ENCODE measurements around the gene C19orf38. TPM values are rescaled to one million over a fixed set of nuclear protein-coding genes. Genes with fewer than 3 reads are reported as not detected.
"Not testable (repeated sequence)": the region's sequence is repeated elsewhere in the genome, so short reads cannot be mapped to it uniquely, and the experiment has no call there.

The C19orf38 gene
- total RNA-seq, 1 donor from 2014 or later = 0.96 TPM

DNA sequence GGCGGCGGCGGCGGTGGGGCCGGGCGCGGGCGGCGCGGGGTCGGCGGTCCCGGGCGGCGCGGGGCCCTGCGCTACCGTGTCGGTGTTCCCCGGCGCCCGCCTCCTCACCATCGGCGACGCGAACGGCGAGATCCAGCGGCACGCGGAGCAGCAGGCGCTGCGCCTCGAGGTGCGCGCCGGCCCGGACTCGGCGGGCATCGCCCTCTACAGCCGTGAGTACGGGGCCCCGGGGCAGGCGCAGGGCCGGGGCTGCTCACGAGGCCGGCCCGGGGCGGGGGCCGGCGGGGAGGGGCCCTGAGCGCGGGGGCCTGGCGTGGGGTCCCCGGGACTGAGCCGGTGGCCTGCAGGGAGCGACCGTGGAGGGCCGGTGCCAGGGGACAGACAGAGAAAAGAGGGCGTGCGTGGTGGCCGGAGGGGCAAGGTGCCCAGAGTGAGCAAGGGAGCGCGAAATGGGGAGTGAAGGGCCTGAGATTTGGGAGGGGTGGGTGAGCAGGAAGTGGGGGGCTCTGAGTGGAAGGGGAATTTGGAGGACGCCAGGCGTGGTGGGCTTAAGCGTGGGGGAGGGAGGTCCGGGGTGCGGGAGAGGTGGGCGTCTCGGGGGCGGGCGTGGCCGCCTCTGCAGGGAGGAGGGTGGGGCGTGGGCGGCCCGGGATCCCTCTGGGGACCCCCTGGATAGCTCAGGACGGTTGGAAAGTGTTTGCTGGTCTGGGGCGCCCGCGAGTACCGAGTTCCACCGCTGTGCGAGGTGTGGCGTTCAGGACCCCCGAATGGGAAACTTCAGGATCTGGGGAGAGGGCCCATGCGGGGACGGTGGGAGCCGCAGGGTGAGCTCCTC lies 23.7 kb downstream of the C19orf38 start:
- ATAC-seq = no peak
- DNase-seq (ENCODE audit: low spot score) = peak; percentile 70

DNA sequence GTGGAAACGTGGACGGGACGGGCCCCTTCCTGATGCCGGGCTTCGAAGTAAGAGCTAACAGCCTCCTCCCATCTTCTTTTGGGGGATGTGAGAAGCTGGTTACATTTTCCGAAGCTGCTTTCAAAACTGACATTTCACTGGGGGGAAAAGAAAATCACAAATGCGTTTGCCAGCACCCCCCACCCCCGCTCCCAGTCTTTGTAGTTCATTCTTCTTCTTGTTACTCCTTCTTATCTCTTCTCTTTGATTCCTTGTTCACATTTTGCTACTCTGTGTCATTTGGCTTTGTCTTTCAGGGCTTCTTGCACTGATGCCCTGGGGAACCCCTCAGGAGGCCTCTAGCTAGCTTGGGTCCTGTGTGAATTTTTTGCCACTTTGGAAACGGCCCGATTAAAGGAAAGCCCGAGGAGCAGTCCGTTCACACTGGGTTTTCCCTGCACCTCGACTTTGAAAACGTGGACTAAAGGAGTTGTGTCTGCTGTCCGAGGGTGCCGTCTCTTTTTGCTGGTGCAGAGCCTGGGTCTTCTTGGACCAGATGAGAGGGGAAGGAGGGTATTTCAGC lies 24.4 kb downstream of the C19orf38 start:
- DNase-seq (ENCODE audit: low spot score) (no peak), ATAC-seq (no peak)

DNA sequence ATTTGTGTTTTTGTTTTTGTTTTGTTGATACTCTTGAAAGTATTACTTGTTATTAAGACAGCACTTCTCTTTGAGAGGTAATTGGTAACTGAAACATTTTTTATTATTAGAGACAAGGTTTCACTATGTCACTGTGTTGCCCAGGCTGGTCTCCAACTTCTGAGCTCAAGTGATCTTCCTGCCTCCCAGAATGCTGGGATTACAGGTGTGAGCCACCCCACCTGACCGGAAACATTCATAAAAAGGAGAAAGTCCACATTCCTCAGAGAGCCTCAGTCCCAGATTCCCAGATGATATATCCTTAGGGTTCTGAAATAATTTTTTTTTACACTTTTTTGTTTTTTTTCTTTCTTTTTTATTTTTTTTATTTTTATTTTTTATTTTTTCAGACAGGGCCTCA lies 25.8 kb downstream of the C19orf38 start:
- DNase-seq (ENCODE audit: low spot score) = no peak
- no peak for ATAC-seq

DNA sequence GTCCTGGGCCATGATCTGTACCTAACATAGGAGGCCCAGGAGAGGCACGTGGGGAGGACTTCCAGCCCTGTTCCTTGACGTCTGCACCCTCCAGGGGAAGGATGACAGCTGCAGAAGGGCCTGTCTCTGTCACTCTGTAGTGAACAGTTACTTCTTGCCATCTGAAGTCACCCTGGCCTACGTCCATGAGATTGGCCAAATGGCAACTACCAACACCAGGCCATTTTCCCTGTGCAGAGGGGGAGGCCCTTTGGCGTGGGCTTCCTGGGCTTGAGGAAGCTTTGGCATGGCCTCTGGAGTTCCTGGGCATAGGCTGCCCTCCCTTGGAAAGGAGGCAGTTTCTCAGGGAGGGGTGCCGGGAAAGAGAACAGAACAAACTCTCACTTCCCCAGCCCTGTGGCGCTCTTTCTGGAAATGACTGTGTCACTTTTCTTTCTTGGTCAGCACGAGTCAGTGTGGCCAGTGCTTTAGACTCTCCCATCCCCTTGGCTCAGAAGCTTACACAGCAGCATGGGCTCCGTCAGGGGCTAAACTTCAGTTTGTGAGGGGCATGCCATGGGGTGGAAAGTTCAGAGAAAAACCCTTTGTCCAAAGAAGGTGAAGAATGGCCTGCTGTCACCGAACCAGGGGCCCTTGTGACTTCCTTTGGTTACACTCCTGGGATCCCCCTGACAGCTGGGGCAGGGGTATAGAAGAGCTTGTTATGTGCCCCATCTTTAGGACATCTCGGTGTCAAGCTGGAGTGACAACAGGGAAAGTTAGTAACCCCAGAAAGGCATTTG lies 28.4 kb downstream of the C19orf38 start:
- ATAC-seq (no peak), DNase-seq (ENCODE audit: low spot score) (no peak)

DNA sequence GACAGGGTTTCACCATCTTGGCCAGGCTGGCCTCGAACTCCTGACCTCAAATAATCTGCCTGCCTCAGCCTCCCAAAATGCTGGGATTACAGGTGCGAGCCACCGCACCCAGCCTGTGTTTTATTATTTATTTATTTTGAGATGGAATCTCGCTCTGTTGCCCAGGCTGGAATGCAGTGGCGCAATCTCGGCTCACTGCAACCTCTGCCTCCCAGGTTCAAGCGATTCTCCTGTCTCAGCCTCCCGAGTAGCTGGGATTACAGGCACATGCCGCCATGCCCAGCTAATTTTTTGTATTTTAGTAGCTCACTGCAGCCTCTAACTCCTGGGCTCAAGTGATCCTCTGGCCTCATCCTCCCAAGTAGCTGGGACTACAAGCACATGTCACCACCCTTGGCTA lies 29.4 kb downstream of the C19orf38 start:
- DNase-seq (ENCODE audit: low spot score); ATAC-seq: not testable (repeated sequence)

DNA sequence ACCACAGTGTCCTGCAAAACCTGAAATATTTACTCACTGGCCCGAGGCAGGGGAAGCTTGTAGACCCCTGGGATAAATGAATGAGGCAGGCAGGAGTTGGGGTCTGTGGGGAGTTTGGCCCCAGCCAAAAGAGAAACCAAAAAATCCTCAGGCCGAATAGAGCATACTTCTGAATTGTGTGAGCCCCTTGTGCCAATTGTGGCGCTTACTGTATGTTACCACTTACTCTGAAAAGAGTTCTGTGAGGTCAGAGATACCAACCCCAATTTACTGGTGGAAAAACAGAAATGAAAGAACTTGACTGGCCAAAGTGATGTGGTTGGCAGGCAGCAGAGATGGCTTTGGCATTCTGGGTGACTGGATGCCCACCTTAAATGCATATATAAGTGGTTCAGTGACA lies 30.0 kb downstream of the C19orf38 start:
- DNase-seq (ENCODE audit: low spot score) (no peak), ATAC-seq (no peak)

DNA sequence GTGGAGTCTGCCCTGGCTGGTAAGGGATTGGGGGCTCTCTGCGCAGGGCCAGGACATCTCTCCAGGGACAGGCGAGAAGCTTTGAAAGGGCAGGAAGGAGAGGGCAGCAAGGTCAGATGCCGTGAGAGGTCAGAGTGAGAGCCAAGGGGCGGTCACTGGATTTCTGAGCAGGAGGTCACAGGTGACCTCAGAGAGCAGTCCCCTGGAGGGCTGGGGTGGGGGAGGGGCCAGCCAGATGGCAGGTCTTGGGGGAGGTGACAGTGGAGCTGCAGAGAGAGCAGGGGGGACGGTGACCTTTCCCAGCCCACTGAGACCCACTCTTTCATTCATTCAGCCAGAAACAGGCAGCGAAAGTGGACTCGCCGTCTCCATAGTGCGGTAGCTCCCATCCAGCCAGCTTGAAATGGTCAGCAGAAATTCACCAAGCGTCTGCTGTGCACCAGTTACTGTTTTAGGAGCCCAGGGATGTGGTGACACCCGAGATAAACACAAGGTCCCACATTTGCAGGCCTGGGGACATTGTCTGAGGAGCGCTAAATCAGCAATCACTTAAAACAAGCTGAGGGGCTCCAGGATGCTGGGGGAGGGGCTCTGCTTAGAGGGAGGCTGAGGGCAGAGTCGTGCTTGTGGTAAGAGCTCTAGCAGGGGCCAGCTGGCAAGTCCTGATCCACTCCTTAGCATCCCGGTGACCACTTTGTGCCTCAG lies 33.3 kb downstream of the C19orf38 start:
- DNase-seq (ENCODE audit: low spot score) = peak; percentile 64
- ATAC-seq = peak; percentile 69

DNA sequence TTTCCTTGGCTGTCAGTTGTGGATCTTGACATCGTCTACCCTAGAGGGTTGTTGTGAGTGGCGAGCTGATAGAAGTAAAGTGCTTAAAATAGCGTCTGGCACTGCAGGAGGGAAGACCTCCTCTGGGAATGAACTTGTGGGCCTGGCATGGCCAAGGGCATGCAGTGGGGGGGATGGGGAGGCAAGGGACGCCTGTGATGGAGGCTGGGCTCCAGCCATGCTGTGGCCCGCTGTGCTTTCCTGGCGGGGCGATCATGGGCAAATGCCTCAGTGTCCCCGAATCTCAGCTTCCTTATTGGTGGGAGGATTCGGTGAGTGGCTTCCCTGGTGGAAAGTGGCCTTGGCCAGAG lies 33.9 kb downstream of the C19orf38 start:
- ATAC-seq (no peak), DNase-seq (ENCODE audit: low spot score) (no peak)

DNA sequence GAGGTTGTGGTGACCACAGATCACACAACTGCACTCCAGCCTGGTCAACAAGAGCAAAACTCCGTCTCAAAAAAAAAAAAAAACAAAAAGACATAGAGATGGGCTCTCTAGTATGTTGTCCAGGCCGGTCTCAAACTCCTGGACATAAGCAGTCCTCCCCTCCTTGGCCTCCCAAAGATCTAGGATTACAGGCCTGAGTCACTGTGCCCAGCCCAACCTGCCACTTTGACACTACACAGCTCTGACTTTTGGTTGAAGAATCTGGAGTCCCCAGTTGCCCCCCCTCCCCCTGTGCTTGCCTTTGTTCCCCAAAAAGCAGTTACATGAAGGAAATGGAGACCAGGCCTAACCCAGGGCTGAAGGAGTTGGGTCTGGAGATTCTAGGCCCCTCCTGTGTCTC lies 36.1 kb downstream of the C19orf38 start:
- ATAC-seq (no peak), DNase-seq (ENCODE audit: low spot score) (no peak)

DNA sequence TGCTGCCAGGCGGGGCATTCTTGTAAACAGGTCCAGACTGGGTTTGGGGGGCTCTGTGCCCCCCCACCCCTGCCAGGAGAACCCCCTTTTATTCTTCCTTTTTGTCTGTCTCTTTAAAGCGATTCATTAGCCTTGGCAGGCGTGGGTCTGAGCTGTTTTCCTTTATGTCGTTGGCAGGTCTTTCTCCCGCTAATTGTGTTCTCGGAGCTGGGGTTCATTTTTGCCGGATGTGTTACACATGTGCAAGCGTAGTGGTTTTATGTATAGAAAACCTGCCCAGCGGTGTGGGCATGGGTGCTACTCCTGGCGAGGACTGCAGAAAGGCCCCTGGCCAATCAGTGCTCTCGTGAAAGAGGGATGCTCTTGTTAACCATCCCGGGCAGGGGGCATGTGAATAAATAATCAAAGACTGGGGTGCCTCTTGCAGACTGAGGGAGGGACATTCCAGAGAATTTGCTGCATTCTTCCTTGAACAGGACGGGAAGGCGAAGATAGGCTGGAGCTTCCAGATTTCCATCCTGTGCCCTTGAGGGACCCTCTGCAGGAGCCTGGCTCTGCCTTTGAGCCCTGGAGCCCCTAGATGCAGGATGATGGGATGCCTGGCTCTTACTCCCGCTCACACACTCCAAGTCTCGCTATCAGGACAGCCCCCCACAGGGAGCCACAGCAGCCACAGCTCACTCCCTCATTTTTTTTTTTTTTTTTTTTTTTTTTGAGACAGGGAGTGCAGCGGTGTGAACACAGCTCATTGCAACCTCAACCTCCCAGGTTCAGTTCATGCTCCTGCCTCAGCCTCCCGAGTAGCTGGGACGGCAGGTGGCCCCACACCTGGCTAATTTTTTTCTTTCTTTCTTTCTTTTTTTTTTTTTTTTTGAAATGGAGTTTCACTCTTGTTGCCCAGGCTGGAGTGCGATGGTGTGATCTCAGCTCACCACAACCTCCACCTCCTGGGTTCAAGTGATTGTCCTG lies 37.3 kb downstream of the C19orf38 start:
- DNase-seq (ENCODE audit: low spot score) (no peak), ATAC-seq (no peak)

DNA sequence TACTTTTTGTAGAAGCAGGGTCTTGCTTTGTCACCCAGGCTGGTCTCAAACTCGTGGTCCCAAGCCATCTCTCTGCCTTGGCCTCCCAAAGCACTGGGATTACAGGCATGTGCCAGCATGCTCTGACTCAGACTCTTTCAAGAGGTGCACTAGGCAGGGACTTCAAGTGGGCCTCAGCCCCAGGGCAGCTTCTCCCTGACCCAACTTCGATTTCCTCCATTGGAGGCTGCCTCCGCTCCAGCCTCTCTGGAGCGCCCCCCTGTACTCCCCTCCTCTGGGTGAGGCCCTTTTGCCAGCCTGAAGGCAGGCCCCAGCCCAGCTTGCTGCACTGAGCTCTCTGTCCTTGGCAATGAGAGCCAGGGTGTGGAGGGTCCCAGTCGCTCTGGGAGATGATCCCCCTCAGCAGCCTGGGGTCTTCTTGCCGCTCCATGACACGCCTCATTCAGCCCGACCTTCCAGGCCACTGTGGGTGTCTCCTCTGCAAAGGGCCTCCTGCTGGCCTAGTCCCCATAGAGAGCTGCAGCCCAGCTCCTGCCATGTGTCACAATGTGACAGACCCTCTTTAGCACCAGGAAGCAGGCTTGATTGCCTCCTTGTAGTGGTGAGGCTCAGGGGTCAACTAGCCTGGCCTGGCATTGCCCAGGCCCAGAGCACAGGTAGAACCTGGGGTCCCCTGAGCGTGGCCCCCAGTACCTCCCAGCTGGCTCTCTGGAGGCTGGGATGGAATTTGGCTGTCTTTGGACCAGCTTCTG lies 39.6 kb downstream of the C19orf38 start:
- DNase-seq (ENCODE audit: low spot score) (no peak), ATAC-seq (no peak)

DNA sequence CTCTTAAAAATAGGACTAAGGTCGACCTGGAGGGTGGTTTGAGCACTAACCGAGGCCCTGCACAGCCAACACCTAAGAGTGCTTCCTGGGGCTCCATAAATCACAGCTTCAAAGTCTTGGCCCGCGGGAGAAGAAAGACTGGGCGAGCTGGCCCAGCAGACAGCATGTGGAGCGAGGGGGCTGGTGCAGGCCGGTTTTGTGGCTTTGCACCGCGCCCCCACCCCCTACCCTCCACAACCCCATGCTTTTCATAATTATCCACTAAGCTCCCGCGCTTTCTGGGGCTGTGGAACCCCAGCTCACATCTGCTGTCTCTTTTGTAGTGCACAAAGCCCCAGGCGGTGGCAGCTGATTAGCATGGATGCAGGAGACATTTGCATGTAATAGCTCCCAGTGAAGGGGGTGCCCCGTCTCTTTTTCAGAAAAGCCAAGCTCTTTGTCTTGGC lies 40.2 kb downstream of the C19orf38 start:
- ATAC-seq = no peak
- DNase-seq (ENCODE audit: low spot score) = no peak

DNA sequence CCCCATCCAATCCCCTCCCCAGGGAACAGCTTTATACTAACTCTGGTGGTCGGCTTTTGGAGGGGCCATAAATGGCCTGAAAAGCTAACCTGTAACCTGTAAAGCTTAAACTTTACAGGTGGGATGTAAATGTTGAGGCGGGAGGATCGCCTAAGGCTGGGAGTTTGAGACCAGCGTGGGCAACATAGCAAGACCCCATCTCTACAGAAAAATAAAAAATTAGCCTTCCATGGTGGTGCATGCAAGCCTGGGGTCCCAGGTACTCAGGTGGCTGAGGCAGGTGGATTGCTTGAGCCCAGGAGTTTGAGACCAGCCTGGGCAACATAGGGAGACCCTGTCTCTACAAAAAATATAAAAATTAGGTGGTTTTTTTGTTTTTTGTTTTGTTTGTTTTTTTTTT lies 41.7 kb downstream of the C19orf38 start:
- ATAC-seq (no peak), DNase-seq (ENCODE audit: low spot score) (no peak)

DNA sequence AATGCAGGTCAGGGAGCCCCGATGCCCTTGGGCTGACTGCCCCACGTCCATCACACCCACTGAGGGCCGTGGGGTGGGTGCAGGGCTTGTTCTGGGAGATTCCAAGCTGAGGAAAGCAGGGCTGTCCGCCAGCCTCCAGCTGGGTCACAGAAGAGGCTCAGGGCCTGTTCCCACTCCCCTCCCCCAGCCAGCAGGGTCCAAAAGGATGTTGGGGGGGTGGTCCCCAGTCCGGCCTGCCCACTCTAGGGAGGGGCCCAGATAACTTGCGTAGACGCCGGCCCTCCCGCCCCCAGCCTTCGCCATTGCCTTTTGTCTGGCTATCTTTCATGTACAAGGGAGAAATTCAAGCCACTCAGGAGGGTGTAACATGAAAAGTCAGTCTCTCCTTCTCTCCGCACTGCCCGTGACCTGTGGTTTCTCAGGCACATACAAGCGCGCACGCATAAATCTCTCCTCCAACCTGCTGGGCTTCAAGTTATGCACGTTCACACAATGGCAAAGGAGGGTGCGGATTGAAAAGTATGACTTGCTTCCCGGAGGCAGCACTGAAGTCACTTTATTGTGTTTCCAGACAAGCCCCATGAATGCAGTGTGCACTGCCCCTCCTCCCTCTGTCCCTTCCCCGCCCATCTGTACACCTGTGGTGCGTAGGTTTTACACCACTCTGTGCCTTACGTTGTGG lies 43.3 kb downstream of the C19orf38 start:
- DNase-seq (ENCODE audit: low spot score) (no peak), ATAC-seq (no peak)

DNA sequence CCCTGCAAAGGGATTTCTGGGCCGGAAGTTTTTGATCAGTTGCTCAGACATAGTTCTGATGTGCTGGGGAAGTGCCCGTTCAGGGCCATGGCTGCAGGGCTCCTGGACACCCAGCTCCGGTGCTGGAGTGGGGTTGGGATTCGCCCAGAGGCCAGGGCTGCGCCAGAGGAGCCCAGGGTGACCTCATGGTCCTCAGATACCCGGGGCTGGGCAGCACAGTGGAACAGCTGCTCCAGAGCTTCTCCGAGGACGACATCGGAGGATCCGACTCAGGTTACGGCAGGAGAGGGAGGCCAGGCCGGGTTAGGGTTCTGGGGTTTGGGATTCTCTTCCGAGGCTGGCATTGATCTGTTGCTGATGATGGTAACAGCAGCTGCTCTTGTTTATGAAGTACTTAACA lies 44.0 kb downstream of the C19orf38 start:
- ATAC-seq (no peak), DNase-seq (ENCODE audit: low spot score) (no peak)

DNA sequence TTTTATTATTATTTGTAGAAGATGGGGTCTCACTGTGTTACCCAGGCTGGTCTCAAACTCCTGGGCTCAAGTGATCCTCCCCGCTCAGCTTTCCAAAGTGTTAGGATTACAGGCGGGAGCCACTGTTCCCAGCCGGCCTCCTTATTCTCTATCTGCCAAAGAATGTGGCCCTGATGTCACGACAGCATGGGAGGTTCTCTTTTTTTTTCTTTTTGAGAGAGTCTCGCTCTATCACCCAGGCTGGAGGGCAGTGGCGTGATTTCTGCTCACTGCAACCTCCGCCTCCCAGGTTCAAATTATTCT lies 46.6 kb downstream of the C19orf38 start:
- DNase-seq (ENCODE audit: low spot score) = no peak
- ATAC-seq = no peak

DNA sequence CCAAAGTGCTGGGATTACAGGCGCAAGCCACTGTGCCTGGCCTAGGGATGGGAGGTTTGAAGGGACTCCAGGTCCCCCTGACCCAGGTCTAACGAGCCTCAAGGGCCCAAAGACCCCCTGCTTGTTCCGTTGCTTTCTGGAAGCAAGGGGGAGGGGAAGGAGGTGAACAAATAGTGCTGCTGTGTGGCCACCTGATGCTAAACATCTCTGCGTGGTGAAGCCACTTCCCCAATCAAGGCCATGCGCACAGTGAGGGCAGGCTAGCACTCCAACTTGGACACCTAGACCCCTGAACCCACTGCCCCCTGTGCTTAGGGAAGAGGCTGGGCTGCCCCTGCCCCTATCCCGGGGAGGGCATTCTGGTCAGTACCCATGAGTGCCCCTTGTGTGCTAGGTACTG lies 47.1 kb downstream of the C19orf38 start:
- ATAC-seq (no peak), DNase-seq (ENCODE audit: low spot score) (no peak)

DNA sequence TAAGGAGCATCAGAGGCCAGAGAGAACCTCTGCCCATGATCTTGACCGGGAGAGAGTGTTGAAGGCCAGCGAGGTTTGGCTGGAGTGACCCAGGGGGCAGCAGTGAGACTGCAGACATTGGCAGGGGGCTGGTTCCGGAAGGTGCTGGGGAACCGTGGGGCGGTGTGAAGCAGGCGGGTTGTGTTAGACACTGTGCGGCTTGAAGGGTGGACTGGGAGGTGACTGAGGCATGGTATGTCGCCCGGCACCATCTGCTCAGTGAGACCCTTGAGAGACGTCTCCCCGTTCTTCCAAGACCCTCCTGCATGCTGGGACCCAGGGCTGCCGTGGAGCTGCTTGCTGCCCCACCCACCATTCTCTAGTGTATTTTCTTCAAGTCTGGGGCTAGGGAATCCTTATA lies 47.7 kb downstream of the C19orf38 start:
- ATAC-seq = no peak
- no peak for DNase-seq (ENCODE audit: low spot score)

Measured in left lobe of liver (tissue), 2 donors.